CD4-positive, alpha-beta T cell treated with Interferon gamma for 1 hour (primary cell): ENCODE results near the gene NINL.
"Not testable (repeated sequence)": the region's sequence is repeated elsewhere in the genome, so short reads cannot be mapped to it uniquely, and the experiment has no call there.

Experiments used
- DNase-seq: peaks from one replicate; pipeline ENCODE4 v3.0.0-alpha.2; 2020

NINL gene

DNA sequence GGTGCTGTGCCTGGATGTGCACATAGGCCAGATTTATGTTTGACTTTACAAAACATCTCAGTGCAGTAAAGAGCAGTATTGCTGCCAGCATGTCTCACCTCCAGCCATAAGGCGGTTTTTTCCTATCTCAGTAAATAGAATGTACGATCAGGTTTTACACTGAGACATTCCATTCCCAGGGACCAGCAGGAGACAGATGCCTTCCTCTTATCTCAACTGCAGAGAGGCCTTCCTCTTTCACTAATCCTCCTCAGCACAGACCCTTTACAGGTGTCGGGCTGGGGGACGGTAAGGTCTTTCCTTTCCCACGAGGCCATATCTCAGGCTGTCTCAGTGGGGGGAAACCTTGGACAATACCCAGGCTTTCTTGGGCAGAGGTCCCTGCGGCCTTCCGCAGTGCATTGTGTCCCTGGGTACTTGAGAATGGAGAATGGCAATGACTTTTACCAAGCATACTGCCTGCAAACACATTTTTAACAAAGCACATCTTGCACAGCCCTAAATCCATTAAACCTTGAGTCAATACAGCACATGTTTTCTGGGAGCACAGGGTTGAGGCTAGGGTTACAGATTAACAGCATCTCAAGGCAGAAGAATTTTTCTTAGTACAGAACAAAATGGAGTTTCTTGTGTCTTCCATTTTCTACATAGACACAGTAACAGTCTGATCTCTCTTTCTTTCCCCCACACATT, 34.5 kb downstream of the NINL start:
- DNase-seq: not testable (repeated sequence)

DNA sequence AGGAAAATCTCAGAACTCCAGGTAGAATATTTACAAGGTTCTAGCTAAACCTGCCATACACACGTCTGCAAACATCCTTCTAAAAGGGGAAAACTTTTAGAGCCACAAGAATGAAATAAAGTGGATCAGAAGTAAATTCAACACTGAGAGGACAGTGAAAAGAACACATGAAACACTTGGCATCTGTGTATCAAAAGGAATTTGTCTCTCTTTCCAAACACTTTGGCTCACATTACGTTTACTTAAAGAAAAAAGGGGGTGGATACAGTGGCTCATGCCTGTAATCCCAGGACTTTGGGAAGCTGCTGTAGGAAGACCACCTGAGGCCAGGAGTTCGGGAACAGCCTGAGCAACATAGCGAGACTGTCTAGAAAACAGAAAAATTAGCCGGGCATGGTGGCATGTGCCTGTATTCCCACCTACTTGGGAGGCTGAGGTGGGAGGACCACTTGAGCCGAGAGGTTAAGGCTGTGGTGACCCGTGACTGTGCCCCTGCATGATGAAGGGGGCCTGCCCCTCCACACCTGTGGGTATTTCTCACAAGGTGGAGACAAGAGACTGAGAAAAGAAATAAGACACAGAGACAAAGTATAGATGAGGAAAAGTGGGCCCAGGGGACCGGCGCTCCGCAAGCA, 35.4 kb downstream of the NINL start:
- no peak for DNase-seq

DNA sequence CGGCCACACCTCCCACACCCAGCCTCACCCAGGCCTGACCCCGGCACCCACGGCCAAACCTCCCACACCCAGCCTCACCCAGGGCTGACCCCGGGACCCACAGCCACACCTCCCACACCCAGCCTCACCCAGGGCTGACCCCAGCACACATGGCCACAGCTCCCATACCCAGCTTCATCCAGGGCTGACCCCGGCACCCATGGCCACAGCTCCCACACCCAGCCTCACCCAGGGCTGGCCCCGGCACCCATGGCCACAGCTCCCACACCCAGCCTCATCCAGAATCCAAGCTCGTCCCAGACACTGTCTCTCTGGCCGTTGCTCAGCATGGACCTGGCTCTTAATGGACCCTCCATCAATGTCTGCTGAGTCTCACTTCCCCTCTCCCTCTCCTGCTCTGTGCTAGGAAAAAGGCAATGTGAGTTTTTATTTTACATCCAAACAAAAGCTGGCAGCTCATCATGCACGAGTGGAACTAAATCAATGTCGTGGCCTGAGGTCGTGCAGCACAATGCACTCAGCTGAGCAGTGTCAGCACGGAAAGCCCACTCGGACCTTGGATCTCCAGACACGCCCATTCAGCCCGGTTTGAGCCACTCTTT, 36.1 kb downstream of the NINL start:
- no peak for DNase-seq

DNA sequence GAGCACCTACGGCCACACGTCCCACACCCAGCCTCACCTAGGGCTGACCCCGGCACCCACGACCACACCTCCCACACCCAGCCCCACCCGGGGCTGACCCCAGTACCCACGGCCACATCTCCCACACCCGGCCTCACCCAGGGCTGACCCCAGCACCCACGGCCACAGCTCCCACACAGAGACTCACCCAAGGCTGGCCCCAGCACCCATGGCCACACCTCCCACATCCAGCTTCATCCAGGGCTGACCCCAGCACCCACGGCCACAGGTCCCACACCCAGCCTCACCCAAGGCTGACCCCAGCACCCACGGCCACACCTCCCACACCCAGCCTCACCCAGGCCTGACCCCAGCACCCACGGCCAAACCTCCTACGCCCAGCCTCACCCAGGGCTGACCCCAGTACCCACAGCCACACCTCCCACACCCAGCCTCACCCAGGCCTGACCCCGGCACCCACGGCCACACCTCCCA, 36.7 kb downstream of the NINL start:
- DNase-seq: no peak

DNA sequence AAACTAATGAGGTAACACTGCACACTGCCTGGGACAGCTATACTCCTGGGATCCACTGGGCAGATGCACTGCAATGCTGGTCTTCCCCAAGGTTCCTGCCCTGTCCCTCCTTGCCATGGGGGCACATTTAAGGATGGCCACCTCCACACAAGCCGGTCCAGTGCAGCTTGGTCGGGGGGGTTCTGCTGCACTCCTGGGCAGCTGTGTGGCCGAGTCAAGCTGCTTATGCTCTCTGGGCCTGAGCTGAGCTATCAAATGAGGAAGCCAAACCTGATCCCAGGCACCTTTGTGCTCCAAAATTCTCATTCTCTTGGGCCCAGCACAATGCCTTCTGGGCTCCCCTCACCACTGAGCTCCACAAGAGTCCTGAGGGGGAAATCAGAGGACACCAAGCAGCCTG, 37.3 kb downstream of the NINL start:
- no peak for DNase-seq

DNA sequence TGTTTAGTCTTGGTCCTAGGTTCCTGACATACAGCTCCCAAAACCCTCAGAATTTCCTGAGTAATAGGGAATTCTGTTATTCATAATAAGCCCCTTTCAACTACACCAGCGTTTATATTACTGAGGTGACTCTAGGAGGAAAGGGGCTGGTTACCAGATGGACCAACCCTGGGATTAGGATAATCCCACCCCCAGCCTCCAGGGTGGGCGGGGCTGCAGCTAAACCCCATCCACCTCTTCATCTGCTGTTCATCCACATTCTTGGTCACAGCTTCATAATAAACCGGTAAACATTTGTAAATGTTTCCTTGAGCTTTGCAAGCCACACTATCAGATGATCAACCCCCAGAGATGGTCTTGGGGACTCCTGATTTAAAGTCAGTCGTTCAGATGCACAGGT, 38.3 kb downstream of the NINL start:
- DNase-seq: no peak

DNA sequence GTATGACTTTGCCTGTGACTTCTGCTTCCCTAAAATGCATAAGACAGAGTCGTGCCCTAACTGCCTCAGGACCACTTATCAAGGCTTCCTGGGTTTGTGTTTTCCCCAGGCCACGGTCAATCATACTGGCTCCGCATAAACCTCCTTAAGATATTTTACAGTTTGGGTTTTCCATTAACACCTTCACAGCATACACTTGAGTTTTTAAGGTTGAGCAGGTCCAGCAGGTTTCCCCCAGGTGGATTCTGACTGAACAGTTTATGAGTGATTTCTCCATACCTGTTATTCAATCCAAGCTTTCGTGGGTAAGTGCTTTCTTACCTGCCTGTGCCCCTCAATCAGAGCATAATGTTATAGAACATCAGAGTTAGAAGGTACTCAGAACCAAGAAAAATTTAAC, 39.3 kb downstream of the NINL start:
- DNase-seq: no peak

DNA sequence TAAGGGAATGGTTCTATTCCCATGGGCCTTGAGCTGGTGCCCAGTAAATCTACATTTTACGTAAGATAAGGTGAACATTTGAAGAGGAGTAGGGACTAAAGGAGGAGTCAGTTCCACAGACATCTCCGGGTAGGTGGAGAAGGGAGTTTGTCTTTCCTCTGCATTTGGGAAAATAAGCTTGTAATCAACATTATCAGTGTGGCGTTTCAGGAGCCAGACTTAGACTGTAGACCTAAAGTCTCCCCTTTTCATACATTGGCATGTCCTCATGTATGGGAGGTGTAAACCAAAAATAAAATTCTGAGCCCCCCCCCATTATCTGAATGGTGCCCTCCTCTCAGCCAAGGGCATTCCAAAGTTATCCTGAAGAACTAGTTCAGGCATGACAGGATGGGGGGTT, 40.2 kb downstream of the NINL start:
- no peak for DNase-seq

DNA sequence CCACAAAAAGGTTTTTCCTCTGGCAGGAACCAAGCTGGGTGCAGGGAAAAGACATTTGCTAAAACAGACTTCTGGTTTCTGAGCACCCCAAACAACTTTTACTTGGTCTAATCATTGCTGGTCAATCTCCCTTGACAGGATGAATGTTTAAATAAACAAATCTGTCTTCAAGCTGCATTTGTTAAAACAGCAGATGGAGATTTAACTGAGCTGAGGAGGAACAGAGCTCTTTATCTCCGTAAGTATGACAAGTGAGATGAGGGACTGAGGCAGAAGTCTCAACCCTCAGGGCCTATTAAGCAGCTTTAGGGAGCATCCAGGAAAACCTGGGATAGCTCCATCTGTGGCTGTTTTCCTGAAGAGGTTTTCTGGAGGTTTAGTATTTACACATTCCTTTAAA, 40.6 kb downstream of the NINL start:
- no peak for DNase-seq

DNA sequence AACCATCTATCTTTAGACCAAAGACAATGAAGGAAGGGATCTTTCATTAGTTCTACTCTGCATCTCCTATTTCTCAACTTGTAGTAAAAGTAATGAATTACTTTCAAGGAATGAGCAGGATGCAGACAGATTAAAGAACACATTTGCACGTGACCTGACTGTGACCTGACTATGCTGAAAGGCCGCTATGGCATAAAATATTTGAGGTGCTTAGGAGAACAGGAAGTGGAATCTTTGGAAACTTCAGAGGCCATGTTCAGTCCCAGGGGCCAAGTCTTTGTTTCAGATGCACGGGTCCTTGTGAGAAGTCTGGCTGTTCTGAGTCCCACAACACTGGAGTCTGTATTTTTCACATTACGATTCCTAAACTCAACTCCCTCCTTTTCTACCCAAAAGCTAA, 41.0 kb downstream of the NINL start:
- DNase-seq: no peak

DNA sequence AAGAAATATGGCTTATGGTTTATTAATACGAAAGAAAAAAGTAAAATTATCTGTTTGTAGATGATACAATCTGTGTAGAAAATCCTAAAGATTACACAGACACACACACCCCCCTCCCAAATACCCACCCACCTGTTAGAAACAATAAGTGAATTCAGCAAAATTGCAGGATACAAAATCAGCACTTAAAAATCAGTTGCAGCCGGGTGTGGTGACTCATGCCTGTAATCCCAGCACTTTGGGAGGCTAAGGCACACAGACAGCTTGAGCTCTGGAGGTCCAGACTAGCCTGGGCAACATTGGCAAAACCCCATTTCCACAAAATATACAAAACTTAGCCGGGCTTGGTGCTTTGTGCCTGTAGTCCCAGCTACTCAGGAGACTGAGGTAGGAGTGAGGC, 42.3 kb downstream of the NINL start:
- DNase-seq: no peak

DNA sequence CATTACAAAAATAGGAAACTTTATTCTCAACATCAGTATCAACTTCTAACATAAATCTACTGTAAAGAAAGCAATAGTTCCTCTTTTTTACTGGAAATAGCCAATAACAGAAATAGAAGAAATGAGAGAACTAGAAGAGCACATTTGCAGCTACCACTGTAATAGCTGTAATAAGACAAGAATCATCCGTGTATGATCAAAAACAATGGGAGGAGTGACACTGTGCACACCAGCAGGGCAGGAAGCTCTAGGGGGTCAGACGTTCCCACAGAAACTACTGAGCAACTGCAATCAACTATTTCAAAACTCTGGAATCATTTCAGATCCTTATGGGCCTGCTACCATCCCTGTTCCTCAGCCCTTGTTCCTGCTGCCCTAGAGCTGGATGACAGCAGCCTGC, 43.7 kb downstream of the NINL start:
- DNase-seq: no peak

DNA sequence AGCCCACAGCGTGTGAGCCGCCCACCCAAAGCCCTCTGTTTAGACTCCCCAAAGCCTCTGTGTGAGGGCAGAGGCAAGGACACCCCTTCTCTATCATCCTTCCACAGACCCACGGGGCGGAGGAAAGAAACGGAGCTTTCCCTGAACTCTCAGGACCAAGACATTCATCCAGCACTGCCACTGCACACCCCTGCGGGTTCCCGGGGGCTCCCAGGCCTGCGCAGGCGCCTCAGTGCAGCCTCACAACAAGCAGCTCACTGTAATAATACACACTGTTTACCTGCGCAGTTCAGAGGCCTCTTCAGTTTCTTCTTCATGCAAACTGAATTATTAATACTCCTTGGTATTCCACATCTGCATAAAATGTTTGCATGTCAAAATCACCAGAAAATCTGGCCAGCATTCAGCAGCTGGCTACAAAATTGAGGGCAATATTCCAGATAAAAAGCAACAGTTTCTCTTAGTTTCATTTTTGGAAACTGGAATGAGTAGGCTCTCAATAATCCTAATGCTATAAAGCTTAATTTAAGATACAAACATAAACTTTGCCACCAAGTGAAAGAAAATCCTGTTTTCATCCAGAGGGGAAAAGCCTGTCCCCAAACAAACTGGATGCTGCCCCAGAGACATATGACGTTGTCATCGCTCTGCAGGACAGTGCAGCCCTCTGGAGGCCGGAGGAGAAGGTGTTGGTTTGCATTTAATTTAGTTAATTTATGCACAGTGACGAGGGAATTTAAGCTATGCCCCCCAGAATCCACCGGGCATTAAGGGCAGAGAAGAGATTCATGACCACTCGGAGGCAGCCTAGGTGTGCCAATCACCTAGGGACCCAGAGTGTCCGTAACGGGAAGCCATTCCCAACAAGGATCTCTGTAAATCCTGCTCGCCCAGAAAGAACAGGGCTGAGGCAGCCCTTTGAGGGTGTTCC, 45.3 kb downstream of the NINL start:
- no peak for DNase-seq

DNA sequence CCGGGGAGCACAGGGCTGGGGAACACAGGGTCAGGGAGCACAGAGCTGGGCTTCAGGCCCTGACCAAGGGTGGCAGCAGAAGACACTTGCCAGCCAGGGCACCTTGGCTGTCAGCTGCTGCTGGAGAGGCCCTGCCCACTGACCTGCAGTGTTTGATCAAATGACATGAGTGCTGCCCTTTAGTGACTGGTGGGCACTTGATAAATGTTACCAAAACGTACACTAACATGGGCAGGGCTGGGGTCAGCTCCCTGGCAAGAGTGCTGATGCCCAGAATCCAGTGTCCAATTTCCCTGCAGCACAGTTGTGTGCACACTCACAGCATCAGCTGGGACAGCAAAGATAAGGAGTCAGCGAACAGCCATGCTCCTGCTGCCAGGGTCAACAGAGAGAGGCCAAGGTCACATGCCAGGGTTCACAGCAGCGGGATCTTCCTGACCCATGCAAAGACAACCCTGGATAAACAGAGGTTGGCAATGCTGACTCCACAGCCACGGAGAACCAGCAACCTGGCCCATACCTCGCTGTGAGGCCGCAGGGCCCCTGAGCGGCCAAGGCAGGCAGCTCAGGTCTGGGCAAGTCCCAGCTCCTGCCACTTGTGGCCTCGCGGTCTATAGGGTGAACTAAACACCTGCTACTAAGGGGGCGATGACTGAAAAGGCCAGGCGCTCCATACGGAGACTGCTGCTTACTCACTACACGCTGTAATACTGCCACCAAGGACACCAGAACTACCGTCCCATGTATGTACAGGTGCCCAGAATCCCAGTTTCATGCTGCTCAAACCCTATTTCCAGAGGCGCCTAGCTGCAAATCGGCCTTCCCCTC, 46.3 kb downstream of the NINL start:
- no peak for DNase-seq

DNA sequence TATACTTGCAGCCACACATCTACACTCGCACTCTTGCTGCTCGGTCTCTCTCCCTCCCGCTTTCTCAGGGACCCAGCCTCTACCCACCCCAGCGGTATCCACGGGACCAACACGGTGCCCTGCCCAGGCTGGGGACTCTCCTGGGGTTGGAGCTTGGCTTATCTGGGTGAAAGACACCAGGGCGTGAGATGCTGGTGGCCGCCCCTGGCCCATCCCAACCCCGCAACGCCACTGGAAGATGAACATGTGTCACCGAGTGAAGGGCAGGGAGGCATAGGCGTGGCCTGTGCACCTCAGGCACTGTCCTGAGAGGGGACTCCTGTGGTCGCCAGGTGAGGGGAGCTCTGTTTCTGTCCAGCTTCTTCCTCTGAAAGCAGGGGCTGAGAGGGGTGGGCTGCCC, 47.4 kb downstream of the NINL start:
- DNase-seq: no peak

DNA sequence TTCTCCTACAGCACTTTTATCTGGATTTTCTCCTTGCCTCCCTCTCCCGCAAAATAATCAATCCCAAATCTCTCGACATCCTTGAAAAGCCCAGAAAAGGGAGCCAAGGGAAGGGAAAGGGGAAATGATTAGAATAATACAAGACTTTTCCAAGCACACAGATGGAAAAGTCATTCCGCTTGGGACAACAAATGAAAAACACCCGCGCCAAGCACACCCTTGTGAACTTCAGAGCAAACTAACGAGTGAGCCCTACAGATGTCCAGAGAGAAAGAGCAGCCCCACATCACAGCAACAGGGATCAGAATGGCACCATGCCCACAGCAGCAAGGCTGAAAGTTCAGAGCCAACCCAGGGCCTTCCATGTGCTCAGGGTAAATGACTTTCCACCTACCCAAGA, 49.6 kb downstream of the NINL start:
- no peak for DNase-seq

DNA sequence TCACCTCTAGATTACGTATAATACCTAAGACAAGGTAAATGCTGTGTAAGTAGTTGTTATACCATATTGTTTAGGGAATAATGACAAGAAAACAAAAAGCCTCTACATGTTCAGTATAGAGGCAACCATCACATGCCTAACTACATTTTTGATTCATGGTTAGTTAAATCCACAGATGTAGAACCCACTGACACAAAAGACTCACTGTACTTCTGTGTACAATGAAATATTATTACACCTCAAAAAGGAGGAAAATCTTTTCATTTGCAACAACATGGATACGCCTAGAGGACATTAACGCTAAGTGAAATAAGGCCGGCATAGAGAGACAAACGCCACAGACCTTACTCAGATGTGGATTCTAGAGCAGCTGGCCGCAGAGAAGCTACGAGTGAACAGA, 50.5 kb downstream of the NINL start:
- DNase-seq: no peak

DNA sequence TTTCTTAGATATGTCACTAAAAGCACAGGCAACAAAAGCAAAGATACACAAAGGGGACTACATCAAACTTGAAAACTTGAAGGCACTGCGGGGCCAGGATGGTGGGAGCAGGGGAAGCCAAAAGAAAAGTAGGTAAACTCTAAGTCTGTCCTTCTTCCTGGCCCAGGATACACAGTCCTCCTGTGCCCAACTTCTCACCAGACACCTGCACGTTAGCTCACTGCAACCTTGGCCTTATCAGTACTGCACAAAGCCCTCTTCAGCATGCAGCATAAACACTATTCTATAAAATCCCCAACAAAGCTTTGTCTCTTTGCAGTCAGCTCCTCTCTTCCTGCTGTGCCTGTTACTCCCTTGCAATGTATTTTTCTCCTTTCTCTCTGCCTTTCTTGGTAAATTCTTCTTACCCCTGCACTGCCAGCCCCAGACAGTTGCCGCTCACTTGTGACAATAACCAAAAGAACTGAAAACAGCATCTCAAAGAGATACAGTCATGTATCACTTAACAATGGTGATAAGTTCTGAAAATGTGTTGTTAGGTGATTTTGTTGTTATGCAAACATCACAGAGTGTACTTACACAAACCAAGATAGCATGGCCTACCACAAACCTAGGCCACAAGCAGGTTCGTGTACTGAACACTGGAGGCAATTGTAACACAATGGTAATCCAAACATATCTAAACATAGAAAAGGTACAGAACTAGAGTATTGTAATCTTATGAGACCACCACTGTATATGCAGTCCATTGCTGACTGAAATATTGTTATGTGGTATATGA, 51.2 kb downstream of the NINL start:
- DNase-seq: no peak

DNA sequence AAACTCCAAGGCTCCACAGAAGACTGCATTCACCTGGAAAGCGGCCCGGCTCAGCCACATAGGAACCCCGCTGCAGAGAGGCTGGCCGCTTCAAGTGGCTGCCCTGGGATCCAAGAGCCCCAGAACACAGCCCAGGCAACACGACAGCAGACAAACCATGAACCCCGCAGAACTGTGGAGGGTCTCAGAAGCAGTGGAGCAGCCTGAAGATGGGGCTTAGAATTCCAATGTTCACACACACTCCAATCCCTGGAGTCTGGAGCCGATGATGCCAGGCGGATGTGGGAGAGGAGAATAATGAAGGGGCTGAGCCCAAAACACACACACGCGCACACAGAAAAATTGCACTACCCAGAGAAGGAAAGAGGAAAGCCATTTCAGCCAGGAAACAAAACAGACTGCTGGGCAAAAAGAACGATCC, 52.4 kb downstream of the NINL start:
- DNase-seq: no peak

DNA sequence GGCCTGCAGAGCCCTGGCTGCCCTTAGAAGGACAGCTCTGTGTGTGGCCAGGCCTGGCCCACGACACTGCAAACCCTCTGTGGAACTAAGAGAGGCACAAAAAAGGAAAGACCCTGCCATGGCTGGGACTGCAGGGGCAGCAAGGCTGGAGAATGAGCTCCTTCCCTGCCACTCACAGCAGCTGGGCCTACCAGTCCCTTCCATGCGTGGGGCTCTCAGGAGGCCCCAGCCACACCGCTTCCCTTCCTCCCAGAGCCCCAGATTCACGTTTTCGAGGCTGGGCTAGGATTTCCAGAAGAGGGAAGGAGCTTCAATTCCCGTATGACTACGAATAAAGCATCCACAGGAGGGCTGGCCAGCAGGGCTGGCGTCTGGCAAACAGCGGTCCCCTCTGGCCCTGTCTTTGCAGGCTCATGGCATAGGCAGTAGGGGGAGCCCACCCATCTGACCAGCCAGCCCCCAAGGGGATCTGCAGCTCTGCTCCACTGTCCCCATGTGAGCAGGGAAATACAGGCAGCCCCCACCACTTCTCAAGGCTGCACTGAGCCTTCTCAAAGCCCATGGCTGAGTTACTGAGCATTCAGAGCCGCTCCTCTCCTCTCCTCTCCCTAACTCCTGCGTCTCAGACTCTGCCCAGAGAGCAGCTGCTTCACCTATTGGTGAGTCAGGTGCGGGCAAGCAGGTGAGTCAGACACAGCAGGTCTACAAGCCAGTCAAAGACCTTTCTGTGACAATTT, 53.1 kb downstream of the NINL start:
- no peak for DNase-seq
